ENCODE data around the gene VRK2. TPM values are rescaled to one million over a fixed set of nuclear protein-coding genes. Genes with fewer than 3 reads are reported as not detected.
"Not testable (repeated sequence)": the region's sequence is repeated elsewhere in the genome, so short reads cannot be mapped to it uniquely, and the experiment has no call there.

Gene VRK2
- total RNA-seq, 1 donor from 2014 or later, result 20.7 TPM

DNA sequence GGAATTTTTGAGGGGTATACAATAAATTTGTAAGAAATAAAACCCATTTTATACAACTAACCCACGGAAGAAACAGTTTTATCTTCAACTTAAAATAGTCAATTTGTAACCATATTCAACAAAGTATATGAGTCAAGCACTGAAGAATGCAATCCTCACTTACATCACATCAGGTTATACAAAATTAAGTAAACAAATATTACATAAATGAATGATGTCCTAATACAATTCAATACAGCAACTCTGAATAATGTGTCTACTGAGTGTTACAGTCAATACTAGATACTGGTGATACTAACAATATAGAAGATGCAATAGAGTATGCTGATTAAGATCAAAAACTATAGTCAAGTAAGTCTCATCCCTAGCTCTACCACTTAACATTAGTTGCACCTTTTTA lies 135.9 kb downstream of the VRK2 start:
- Histone ChIP-seq H3K9me3 (replicated peaks) (peaks cover 5% of the 10 kb centered on the region), H3K27me3 (ENCODE audit: low read depth) (no peaks in the 10 kb centered on the region), H3K4me1 (no peaks in the 10 kb centered on the region), H3K36me3 (peaks cover 16% of the 10 kb centered on the region), H3K27ac (replicated peaks) (no peak overlapping the region), H3K4me3 (no peak overlapping the region)
- DNase-seq, result no peak
- intact Hi-C loops (cut with micrococcal nuclease), result no loop called here
- TF ChIP-seq, protein P1, sequence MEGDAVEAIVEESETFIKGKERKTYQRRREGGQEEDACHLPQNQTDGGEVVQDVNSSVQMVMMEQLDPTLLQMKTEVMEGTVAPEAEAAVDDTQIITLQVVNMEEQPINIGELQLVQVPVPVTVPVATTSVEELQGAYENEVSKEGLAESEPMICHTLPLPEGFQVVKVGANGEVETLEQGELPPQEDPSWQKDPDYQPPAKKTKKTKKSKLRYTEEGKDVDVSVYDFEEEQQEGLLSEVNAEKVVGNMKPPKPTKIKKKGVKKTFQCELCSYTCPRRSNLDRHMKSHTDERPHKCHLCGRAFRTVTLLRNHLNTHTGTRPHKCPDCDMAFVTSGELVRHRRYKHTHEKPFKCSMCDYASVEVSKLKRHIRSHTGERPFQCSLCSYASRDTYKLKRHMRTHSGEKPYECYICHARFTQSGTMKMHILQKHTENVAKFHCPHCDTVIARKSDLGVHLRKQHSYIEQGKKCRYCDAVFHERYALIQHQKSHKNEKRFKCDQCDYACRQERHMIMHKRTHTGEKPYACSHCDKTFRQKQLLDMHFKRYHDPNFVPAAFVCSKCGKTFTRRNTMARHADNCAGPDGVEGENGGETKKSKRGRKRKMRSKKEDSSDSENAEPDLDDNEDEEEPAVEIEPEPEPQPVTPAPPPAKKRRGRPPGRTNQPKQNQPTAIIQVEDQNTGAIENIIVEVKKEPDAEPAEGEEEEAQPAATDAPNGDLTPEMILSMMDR (IDR thresholded peaks at IDR 0.05; ENCODE audit: borderline replicate concordance), result no peak

- Histone ChIP-seq H3K36me3 (peaks cover 13% of the 10 kb centered on the region), H3K9me3 (replicated peaks) (peaks cover 5% of the 10 kb centered on the region), H3K27me3 (ENCODE audit: low read depth) (no peaks in the 10 kb centered on the region), H3K27ac (replicated peaks) (no peak overlapping the region), H3K4me3 (no peak overlapping the region), H3K4me1 (no peaks in the 10 kb centered on the region)
- no peak for DNase-seq
- TF ChIP-seq, protein P1 (IDR thresholded peaks at IDR 0.05; ENCODE audit: borderline replicate concordance), result no peak
- intact Hi-C loops (cut with micrococcal nuclease), result no loop called here
Observed at GRCh38 chr2:58186501-58186900, 139.9 kb downstream of the VRK2 start.

DNA sequence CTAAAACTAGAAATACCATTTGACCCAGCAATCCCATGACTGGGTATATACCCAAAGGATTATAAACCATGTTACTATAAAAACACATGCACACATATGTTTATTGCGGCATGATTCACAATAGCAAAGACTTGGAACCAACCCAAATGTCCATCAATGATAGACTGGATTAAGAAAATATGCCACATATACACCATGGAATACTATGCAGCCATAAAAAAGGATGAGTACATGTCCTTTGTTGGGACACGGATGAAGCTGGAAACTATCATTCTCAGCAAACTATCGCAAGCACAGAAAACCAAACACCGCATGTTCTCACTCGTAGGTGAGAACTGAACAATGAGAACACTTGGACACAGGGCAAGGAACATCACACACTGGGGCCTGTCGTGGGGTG lies 140.4 kb downstream of the VRK2 start:
- peaks cover 13% of the 10 kb centered on the region for H3K36me3 ChIP-seq
- intact Hi-C loops (cut with micrococcal nuclease), result not testable (repeated sequence)

DNA sequence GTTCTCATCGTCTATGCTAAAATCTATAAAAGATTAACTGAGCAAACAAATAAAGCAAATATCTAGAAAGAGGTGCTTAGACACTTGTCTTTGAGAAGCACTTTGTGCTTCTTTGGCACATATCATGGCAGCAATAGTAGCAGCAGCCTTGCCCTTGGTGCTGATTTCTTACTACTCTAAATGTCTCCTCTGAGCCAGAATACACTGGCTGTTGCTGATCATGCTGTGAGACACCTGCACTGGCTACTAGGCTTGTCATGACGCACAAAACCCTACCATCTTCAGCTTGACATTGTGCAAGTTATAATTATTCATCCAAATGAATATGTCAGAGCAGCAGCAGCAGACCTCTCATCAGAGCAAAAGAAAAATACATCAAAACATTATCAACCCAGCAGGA lies 147.9 kb downstream of the VRK2 start:
- intact Hi-C loops (cut with micrococcal nuclease), result no loop called here
- no peaks in the 10 kb centered on the region for H3K9me3 ChIP-seq (replicated peaks)
- H3K36me3 ChIP-seq, result no peaks in the 10 kb centered on the region
- no peak overlapping the region for H3K27ac ChIP-seq (replicated peaks)
- no peaks in the 10 kb centered on the region for H3K4me1 ChIP-seq
- TF ChIP-seq, protein P1 (IDR thresholded peaks at IDR 0.05; ENCODE audit: borderline replicate concordance), result no peak
- H3K27me3 ChIP-seq (ENCODE audit: low read depth), result no peaks in the 10 kb centered on the region
- no peak overlapping the region for H3K4me3 ChIP-seq
- DNase-seq, result no peak

More for the DNA sequence above, 140.4 kb downstream of the VRK2 start:
- not testable (repeated sequence) for H3K9me3 ChIP-seq (replicated peaks); H3K4me3 ChIP-seq; H3K27me3 ChIP-seq (ENCODE audit: low read depth); DNase-seq; H3K27ac ChIP-seq (replicated peaks); H3K4me1 ChIP-seq

DNA sequence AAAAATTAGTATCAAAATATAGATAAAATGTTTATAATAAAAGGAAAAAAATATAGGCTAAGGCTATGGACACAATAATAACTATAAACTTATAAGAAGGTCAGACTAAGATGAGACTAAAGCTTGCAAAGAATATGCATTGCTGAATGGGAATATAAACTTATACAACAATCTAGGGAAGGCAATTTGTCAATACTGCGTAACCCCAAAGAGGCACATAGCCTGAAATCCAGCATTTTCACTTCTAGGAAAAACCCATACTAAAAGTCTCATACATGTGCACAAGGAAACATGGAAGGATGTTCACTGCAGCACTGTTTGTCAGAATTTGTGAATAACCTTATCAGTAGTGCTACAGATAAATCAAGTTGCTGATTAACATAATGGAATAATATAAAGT lies 149.1 kb downstream of the VRK2 start:
- no peak overlapping the region for H3K4me3 ChIP-seq
- TF ChIP-seq, protein P1 (IDR thresholded peaks at IDR 0.05; ENCODE audit: borderline replicate concordance), result no peak
- no peaks in the 10 kb centered on the region for H3K4me1 ChIP-seq
- intact Hi-C loops (cut with micrococcal nuclease), result no loop called here
- no peaks in the 10 kb centered on the region for H3K9me3 ChIP-seq (replicated peaks)
- H3K27me3 ChIP-seq (ENCODE audit: low read depth), result no peaks in the 10 kb centered on the region
- H3K36me3 ChIP-seq, result no peaks in the 10 kb centered on the region
- DNase-seq, result no peak
- H3K27ac ChIP-seq (replicated peaks), result no peak overlapping the region

- no peak overlapping the region for H3K4me3 ChIP-seq
- no peak overlapping the region for H3K27ac ChIP-seq (replicated peaks)
- H3K36me3 ChIP-seq, result no peaks in the 10 kb centered on the region
- no peaks in the 10 kb centered on the region for H3K4me1 ChIP-seq
- TF ChIP-seq, protein P1 (IDR thresholded peaks at IDR 0.05; ENCODE audit: borderline replicate concordance), result no peak
- intact Hi-C loops (cut with micrococcal nuclease), result no loop called here
- DNase-seq, result no peak
- no peaks in the 10 kb centered on the region for H3K27me3 ChIP-seq (ENCODE audit: low read depth)
- H3K9me3 ChIP-seq (replicated peaks), result no peaks in the 10 kb centered on the region
Observed at GRCh38 chr2:58197894-58198293, 151.3 kb downstream of the VRK2 start.

Data from left ventricle myocardium inferior (tissue), 1 donor.